GM04503 (cell line): ENCODE results near the gene GNLY.
A peak's percentile ranks its signal among the peaks of the same experiment; 100 is the strongest.

ENCODE experiments used
- DNase-seq: peaks from one replicate; pipeline ENCODE4 v3.0.0-alpha.2; 2012; ENCODE audit warnings: low read depth

The GNLY gene

DNA sequence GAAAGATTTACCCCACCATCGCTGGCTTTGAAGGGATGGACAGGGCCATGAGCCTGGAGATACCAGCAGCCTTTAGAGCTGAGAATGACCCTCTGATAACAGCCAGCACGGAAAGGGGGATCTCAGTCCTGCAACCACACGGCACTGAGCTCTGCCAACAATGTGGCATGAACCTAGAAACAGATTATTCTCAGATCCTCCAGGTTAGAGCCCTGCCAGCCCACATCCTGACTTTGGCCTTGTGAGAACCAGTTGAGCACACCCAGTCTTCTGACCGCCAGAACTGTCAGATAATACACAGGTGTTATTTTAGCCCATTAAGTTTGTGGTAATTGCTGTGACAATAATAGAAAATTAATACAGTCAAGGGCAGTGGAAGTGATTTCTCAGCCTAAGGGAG, 9.4 kb upstream of the GNLY start:
- DNase-seq: no peak

DNA sequence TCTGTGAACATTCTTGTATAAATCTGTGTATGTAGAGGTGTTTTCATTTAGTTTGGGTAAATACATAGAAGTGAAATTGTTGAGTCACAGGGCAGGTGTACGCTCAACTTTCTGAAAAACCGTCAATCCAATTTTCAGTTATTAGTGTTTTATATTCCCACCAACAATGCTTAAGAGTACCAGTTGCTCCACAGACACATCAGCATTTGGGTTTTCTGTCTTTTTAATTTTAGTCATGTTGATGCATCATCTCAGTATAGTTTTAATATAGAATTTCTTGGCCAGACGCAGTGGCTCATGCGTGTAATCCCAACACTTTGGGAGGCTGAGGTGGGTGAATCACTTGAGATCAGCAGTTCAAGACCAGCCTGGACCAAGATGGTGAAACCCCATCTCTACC, 3.2 kb upstream of the GNLY start:
- no peak for DNase-seq

DNA sequence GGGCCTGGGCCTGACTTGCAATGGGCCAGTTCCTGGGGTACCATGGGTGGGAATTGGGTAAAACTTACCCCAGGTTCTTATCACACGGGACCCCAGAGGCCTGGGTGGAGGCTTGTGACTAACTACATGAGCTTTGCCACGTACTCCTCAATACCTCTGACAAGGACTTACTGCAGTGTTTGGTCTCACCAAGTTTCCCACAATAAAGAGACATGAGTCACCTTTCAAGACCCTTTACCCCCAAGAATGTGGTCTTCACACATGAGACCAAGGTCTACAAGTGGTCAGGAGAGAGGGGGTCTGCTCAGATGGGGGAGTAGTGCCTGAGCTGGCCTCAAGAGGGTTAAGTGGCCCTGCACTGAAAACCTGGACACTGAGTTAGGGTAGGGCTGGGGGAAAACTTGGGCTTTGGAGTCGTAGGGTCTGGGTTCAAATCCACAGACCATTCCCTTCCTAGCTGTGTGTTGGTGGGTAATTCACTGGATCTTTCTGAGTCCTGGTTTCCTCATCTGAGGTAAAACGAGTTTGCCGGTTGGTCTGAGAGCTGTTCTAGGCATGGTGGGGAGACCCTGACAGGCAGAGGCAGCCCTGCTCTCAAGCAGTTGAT, 2.0 kb upstream of the GNLY start:
- no peak for DNase-seq

DNA sequence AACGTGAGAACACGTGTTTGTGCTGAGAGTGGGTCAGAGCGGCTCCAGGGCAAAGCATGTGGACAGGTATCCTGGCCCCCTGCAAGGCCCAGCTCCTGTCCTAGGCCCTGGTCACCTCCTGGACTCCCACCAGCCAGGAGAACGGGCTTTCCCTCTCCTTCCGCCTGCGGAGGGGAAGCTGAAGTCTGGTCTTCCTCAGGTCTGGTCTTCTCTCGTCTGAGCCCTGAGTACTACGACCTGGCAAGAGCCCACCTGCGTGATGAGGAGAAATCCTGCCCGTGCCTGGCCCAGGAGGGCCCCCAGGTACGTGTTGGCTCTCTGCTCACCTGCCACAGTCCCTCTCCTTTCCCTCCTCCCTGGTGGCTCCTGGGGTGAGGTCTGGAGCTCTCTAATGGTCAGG, 963 bp downstream of the GNLY start:
- DNase-seq: no peak

DNA sequence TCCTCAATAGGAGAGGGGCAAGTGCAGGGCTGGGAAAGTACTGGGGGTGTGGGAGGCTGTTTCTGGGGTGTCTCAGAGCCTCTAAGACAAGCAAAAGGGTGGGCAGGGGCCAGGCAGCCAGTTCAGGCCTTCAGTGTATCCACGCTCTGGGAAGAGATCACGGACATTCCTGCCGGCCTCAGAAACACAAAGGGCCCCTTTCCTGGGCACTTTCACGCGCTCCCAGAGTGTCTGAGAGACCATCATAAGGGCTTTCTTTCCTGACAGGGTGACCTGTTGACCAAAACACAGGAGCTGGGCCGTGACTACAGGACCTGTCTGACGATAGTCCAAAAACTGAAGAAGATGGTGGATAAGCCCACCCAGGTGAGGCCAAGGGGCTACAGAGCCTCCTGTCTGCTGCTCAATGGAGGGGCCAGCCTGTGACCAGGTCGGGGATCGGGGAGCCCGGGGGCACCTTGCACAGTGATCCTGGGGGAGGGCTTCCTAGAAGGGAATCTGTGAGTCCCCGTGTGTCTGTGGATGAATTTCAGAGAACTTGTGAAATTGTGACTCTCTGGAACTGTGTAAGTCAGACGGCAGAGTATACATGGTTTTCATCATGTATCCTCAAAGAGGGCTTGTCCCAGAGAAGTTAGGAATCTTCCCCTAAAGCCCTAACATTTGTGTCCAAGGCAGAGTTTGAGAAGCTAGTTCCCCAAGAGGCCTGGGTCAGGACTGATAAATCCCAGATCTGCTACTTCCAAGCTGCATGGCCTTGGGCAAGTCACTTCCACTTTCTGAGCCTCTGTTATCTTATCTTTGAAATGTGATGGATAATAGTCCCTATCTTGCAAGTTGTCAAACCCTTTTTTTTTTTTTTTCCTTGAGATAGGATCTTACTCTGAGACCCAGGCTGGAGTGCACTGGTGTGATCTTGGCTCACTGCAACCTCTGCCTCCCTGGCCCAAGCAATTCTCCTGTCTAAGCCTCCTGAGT, 1.8 kb downstream of the GNLY start:
- DNase-seq: no peak

DNA sequence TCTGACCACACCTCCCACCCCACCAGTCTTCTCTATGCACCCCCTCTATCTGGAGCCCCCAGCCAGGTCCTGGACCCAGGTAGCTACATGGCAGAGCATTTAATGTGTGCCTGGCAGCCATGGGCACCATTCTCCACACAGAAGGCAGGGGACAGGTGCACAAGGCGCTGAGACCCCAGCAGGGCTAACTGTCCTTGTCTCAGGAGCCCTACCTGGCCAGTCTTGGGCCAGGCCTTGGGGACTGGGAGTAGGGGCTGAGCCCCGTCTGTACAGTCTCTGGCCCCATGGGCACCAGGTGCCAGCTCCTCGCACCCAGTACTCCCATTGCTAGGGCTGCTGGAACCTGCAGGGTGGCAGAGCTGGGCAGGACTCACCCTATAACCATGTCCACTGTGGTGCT, 2.9 kb downstream of the GNLY start:
- DNase-seq: no peak

DNA sequence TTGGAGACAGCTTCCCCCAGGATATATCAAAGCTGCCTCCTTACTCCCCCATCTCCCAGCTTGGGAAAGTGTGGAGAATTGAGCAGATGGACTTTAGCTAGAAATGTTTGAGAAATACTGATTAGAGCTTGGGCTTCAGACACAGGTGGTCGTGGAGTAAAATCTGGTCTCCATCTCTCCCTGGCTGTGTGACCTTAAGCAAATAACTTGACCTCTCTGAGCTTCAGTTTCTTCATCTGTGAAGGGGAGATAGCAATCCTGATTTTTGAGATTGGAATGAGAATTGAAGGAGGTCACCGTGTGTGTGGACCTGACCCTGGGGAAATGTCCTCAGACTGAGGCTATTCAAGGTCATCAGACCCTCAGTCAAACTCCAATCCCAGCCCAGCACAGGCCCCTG, 3.6 kb downstream of the GNLY start:
- DNase-seq: no peak

DNA sequence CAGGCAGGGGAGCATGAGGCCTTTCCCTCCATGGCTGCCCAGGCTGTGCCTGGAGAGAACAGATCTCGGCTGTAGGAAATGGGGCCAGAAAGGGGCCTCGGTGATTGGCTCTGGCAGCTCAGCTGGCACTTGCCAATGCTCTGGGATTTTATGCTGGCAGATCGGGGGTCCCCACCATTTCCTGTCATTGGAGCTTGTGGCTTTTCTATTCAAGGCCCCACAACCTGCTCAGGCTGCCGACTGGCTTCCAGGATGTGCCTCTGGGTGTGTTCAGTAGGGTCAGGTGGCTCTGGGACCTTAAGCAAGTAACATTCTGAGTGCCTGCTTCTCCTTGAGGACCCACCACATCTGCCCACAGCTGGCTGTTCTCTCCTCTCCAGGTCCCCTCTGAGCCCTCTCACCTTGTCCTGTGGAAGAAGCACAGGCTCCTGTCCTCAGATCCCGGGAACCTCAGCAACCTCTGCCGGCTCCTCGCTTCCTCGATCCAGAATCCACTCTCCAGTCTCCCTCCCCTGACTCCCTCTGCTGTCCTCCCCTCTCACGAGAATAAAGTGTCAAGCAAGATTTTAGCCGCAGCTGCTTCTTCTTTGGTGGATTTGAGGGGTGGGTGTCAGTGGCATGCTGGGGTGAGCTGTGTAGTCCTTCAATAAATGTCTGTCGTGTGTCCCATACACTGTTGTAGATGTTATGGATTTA, 4.2 kb downstream of the GNLY start:
- no peak for DNase-seq

DNA sequence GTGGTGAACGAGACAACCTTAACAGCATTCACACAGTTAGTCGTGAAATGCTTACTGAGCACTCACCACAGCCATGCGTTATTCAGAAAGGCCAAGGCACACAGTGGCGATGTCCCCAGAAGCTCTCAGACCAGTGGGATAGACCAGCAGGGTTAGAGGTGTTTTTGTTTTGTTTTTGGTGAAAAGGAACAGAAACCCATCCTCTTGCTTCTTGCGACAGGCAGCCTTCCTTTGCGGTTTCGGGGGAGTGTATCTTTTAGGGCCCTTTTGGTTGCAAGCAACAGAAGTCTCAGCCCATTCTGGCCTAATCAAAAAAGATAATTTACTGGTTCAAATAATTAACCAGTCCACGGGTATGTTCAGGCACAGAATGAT, 4.7 kb downstream of the GNLY start:
- DNase-seq: no peak

DNA sequence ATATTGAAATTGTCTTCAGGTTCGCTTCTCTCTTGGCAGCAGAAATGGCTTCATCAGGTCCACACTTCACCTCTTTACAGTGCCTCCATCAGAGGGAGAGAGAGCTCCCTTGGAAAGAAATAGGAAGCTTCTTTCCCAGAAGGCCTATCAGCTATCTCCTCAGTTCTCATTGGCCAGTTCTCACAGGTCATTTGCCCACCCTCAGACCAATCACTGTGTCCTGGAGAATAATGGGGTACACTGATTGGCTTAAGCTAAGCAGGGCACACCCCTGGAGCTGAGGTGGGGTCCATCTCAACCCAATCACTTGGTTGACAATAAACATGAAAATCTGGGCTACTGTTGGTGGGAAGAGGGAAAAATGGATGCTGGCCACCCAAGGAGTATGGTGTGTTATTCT, 5.2 kb downstream of the GNLY start:
- DNase-seq: no peak

DNA sequence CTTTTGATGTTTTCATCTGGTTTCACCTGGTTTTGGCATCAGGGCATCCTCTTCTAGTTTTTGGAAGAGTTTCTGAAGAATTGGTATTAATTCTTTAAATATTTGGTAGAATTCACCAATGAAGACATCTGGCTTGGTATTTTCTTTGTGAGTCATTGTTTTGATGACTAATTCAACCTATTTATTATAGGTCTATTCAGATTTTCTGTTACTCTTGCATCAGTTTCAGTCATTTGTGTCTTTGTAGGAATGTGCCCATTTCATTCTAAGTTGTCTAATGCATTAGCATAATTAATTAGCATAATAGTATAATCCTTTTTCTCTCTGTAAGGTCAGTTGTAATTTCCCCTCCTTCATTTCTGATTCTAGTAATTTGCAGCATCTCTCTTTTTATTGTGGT, 8.0 kb downstream of the GNLY start:
- DNase-seq: peak; percentile 34

DNA sequence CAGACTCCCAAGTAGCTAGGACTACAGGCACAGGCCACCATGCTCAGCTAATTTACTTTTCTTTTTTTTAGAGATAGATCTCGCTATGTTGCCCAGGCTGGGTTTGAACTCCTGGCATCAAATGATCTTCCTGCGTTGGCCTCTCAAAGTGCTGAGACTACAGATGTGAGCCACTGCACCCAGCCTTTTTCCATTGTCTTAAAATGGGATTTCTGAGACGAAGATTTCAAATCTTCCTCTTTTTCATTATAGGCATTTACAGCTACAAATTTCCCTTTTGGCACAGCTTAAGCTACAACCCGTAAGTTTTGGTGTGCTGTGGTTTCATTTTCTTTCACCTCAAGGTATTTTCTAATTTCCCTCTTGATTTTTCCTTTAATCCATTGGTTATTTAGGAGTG, 8.6 kb downstream of the GNLY start:
- no peak for DNase-seq

DNA sequence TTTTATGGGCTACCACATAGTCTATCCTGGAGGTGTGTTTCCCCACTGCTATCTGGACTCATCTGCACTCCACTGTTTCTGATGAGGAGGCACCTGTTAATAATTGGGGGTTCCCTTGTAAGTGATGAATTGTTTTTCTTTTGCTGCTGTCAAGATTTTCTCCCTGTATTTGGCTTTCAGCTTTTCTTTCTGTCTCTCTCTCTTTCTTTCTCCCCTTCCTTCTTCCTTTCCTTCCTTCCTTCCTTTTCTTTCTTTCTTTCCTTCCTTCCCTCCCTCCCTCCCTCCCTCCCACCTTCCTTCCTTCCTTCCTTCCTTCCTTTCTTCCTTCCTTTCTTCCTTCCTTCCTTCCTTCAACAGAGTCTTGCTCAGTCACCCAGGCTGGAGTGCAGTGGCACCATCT, 9.2 kb downstream of the GNLY start:
- DNase-seq: no peak

DNA sequence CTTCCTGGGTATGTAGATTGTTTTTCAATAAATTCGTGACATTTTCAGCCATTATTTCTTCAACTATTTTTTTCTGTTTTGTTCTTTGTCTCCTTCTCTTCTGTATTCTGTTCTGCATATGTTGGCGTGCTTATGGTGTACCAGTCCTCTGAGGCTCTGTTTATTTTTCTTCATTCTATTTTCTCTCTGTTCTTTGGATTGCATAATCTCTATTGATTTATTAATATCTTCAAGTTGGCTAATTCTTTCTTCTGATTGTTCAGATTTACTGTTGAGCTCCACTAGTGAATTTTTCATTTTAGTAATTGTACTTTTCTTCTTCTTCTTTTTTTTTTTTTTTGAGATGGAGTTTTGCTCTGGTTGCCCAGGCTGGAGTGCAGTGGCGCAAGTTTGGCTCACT, 9.9 kb downstream of the GNLY start:
- DNase-seq: no peak

DNA sequence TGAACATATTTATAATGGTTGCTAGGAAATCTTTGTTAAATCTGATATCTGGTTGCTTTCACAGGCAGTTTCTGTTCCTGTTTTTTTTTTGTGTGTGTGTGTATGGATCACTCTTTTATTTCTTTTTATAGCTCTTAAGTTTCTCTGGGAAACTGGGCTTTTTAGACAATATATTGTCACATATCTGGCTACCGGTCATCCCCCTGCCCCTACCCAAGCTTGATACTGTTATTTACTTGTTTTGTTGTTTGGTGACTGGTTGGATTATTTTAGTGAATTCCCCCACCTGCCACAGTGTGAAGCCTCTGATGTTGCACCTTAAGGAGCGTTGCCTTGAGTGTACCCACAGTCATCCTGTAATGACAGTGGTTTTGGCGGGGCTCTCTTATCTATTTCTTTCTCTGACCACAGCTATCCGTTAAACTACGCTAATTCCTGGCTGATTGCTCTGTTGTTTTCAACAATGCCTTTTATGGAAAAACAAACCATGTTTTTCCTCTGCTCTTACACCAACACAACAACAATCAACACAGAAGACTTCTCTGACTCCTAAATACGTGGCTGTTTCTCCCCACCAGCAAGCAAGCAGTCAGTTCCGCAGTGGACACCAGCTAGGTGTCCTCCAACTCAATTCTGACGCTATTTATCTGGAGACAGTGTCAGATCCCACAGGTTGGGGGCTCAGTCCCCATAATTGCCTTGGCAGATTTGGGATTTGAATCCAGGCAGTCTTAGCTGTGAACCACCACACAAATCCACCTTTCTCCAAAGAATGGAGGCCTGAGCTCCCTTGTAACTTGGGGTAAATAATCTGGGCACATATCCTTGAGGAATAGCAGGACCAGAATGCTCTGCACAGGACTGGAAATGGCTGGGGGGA, 10.9 kb downstream of the GNLY start:
- no peak for DNase-seq

DNA sequence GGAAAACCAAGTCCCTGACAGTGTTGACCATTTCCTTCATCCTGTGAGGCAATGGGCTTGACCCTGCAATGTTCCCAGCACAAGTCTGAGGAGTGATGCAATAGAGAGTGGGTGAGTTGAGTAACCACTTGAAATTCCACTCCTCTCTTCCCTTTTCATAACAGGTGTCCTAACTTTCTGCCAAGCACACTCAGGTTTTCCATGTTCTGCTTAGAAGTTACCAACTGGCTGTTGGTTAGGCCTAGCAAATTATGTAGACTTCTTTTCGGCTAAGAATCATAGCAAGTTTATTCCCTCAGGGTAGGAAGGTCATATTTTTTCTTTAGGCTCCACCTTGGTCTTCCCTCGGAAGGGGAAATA, 11.5 kb downstream of the GNLY start:
- peak; percentile 80 for DNase-seq

DNA sequence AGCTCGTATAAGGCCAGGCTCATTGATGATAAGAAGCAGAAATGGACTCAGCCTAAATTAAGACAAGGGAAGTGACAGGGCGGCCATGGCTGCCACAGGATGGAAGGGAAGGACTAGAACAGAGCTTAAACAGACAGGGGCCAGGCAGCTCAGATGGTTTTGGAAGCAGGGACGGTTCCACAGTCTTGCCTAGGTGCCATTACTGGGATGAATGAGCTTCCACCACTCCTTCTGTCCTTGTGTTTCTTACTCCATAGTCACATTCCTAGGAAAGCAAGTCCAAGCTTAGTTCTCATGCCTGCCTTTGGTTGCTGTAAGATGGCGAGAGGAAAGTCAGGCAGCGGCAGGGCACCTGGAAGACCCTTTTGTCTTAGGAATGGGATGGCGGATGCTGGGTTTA, 11.9 kb downstream of the GNLY start:
- DNase-seq: no peak

DNA sequence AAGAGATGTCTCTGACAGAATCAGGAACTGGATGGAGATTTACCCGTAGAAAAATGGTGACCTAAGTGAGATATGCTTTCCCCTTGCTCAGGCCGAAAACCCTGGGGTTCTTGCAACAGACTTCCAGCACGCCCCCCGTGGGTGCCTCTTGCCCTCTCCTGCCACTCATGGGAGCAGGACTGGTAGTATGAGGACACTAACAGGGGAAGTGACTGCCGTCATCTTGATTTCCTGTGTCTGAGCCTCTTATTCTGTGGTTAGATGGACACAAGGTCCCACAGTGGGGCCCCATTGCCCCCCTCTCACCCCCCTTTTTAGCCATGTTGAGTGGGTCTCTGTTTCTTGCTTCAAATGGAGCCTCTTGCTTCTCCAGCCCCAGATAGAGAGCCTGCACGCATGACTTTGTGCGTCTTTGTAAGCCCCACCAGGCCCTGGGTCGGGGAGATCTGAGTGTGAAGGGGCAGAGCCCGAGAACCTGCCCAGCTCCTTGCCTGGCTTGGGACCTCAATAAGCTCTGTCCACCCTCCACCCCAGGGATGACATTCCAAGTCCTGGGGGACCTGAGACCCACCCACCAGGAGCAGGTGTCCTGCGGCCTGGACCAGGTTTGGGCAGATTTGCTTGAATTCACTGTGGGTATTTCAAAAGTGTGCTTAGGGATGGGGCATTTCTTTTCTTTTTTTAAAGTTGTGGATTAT, 12.6 kb downstream of the GNLY start:
- no peak for DNase-seq

DNA sequence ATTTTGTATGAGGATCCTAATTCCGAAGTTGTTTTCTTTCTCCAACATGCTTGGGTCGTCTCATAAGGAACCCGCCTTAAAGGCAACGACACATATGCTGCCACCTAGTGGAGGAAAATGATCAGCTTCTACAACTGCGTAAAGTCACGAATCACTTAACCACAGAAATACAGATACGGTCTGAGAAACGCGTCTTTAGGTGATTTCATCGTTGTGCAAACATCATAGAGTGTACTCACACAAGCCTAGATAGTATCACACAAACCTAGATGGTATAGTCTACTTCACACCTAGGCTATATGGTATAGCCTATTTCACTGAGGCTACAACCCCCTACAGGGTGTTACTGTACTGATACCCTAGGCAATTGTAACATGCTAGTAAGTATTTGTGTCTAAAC, 13.1 kb downstream of the GNLY start:
- DNase-seq: peak; percentile 45

DNA sequence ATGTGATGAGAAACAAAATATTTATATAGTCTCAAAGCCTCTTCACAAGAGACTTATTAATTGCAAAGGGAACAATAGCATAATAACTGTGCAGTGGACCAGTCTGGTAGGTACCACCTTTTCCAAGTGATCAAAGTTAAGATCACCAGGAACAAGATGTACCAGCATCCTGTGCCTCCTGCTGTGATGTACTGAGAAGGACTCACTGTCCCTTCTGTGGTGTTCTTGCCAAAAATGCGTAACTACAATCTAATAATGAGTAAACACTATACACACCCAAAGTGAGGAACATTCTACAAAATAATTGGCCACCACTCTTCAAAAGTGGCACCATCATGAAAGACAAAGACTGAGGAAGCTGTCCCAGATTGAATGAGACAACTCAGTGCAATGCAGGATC, 14.5 kb downstream of the GNLY start:
- no peak for DNase-seq

DNA sequence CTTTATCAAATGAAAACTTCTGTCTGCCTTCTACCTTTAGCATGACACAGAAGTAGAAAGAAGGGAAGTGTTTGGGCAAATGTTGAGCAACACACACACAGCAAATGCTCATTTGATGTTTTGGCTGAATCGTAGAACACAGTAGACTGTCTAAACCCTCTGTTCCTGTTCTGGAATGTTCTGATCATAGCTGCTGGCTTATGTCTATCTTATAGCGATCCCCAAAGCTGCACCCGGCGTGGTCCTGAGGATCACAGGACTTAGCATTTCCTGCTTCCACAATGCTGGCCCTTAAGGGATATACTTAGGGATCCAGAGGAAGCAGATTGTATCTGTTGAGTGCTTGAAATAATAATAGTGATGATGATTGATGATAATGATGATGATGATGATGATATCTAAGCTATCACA, 15.2 kb downstream of the GNLY start:
- DNase-seq: no peak
